NK-92 treated with Interleukin-12 subunit alpha and Interleukin-12 subunit beta, amount 100 ng/mL, for 24 hours (cell line): ENCODE results near the gene CRACR2A.

ENCODE experiments used
- DNase-seq: peaks from one replicate; lab custom pipeline; 2025; lab: John Stamatoyannopoulos, UW

The CRACR2A gene

GRCh38 chr12:3615862-3616261 lies 137.0 kb downstream of the CRACR2A start:
- DNase-seq = no peak

GRCh38 chr12:3614806-3615466 lies 138.0 kb downstream of the CRACR2A start:
- DNase-seq = no peak

- DNase-seq = no peak
Observed at GRCh38 chr12:3613641-3614395, 139.1 kb downstream of the CRACR2A start.

- DNase-seq = no peak
Observed at GRCh38 chr12:3611860-3612703, 140.8 kb downstream of the CRACR2A start.

- no peak for DNase-seq
Observed at GRCh38 chr12:3607821-3608220, 145.1 kb downstream of the CRACR2A start.

- DNase-seq = no peak
Observed at GRCh38 chr12:3607039-3607720, 145.7 kb downstream of the CRACR2A start.

GRCh38 chr12:3606128-3606527 lies 146.8 kb downstream of the CRACR2A start:
- no peak for DNase-seq

- no peak for DNase-seq
Observed at GRCh38 chr12:3605692-3606091, 147.2 kb downstream of the CRACR2A start.

GRCh38 chr12:3604748-3605586 lies 147.9 kb downstream of the CRACR2A start:
- DNase-seq = no peak

GRCh38 chr12:3604286-3604685 lies 148.6 kb downstream of the CRACR2A start:
- DNase-seq = no peak

GRCh38 chr12:3603576-3603975 lies 149.3 kb downstream of the CRACR2A start:
- no peak for DNase-seq

- DNase-seq = no peak
Observed at GRCh38 chr12:3602488-3602887, 150.4 kb downstream of the CRACR2A start.

- no peak for DNase-seq
Observed at GRCh38 chr12:3601461-3602150, 151.3 kb downstream of the CRACR2A start.

- no peak for DNase-seq
Observed at GRCh38 chr12:3600951-3601350, 152.0 kb downstream of the CRACR2A start.

GRCh38 chr12:3600039-3600720 lies 152.7 kb downstream of the CRACR2A start:
- DNase-seq = no peak

GRCh38 chr12:3598896-3599860 lies 153.7 kb downstream of the CRACR2A start:
- DNase-seq = no peak

GRCh38 chr12:3597526-3598210 lies 155.2 kb downstream of the CRACR2A start:
- DNase-seq = no peak
